PC-3 (cell line): ENCODE results near the gene CPEB1. TPM values are rescaled to one million over a fixed set of nuclear protein-coding genes. Genes with fewer than 3 reads are reported as not detected.

Source experiments
- ATAC-seq: fragments of 200-7000 bp; cut with Tn5 transposase; 2 replicates; pipeline ENCODE4 v1.9.1; 2020; ENCODE audit warnings: mild to moderate bottlenecking, moderate library complexity
- BruUV-seq: library from RNA; stranded (reverse); fragments of 400-500 nt; replicated peaks from 2 replicates; lab custom pipeline; 2021; lab: Mats Ljungman, UMichigan
- CTCF ChIA-PET: fragments of 300-600 bp; sonication (Branson Sonifier 250); formaldehyde crosslinking; loops from one replicate; lab custom pipeline; 2022; ENCODE audit warnings: antibody characterized with exemption; lab: Charles Lee
- POLR2A ChIA-PET: fragments of 300-600 bp; sonication (Branson Sonifier 250); formaldehyde crosslinking; loops from one replicate; lab custom pipeline; 2022; ENCODE audit warnings: antibody characterized with exemption; ENCODE audit not compliant: unreplicated experiment; lab: Charles Lee
- DNase-seq: peaks from one replicate; pipeline ENCODE4 v3.0.0-alpha.2; 2015
- H2AFZ ChIP-seq: fragments of 300-600 bp; sonication (generic); 2 replicates; pipeline ENCODE4 v1.6.0; 2016; ENCODE audit warnings: antibody characterized with exemption, low read length
- H3F3A ChIP-seq: fragments of 300-600 bp; sonication (generic); one replicate; pipeline ENCODE4 v1.6.0; 2017; ENCODE audit warnings: antibody characterized with exemption, low read length, control low read depth, mild to moderate bottlenecking; ENCODE audit not compliant: unreplicated experiment
- H3K27ac ChIP-seq: fragments of 300-600 bp; sonication (generic); 2 replicates; pipeline ENCODE4 v1.5.1; 2016; ENCODE audit warnings: mild to moderate bottlenecking, low read length
- H3K27me3 ChIP-seq: fragments of 300-600 bp; sonication (generic); 2 replicates; pipeline ENCODE4 v1.6.1; 2016; ENCODE audit warnings: low read length, mixed read lengths
- H3K36me3 ChIP-seq: fragments of 300-600 bp; sonication (generic); 2 replicates; pipeline ENCODE4 v1.6.1; 2016; ENCODE audit warnings: low read depth, mixed run types, low read length, mixed read lengths
- H3K4me1 ChIP-seq: fragments of 300-600 bp; sonication (generic); 2 replicates; pipeline ENCODE4 v1.5.1; 2016; ENCODE audit warnings: low read length; ENCODE audit not compliant: insufficient read depth
- H3K4me2 ChIP-seq: fragments of 300-600 bp; sonication (generic); 2 replicates; pipeline ENCODE4 v1.6.0; 2016; ENCODE audit warnings: low read length
- H3K4me3 ChIP-seq: fragments of 300-600 bp; sonication (generic); 2 replicates; pipeline ENCODE4 v1.5.1; 2016; ENCODE audit warnings: mild to moderate bottlenecking, low read length, mixed read lengths
- H3K79me2 ChIP-seq: fragments of 300-600 bp; sonication (generic); 2 replicates; pipeline ENCODE4 v1.6.1; 2017; ENCODE audit warnings: low read length, mixed read lengths
- H3K9ac ChIP-seq: fragments of 300-600 bp; sonication (generic); 2 replicates; pipeline ENCODE4 v1.6.0; 2016; ENCODE audit warnings: mild to moderate bottlenecking, low read length
- H3K9me2 ChIP-seq: fragments of 300-600 bp; sonication (generic); replicated peaks from 2 replicates; pipeline ENCODE4 v1.6.1; 2016; ENCODE audit warnings: mixed run types, low read length, mixed read lengths
- H3K9me3 ChIP-seq: fragments of 300-600 bp; sonication (generic); 2 replicates; pipeline ENCODE4 v1.6.1; 2016; ENCODE audit warnings: low read length, mixed read lengths
- H4K20me1 ChIP-seq: fragments of 300-600 bp; sonication (generic); 2 replicates; pipeline ENCODE4 v1.6.1; 2016; ENCODE audit warnings: low read length, mixed read lengths
- CTCF ChIP-seq: fragments of 300-600 bp; sonication (generic); conservative IDR thresholded peaks from 2 replicates; pipeline ENCODE4 v1.5.1; 2017; ENCODE audit warnings: antibody characterized with exemption, low read depth, mild to moderate bottlenecking, low read length
- EZH2 ChIP-seq: fragments of 300-600 bp; sonication (generic); IDR thresholded peaks from one replicate; pipeline ENCODE4 v1.6.1; 2017; ENCODE audit warnings: antibody characterized with exemption, mild to moderate bottlenecking, low read length; ENCODE audit not compliant: unreplicated experiment
- EZH2phosphoT487 ChIP-seq: fragments of 300-600 bp; sonication (generic); IDR thresholded peaks from 2 replicates; pipeline ENCODE4 v1.6.1; 2018; ENCODE audit warnings: mild to moderate bottlenecking, antibody characterized with exemption, low read length, borderline replicate concordance
- intact Hi-C: fragments of 100-400 bp; cut with micrococcal nuclease; formaldehyde crosslinking; loops from 2 replicates; pipeline ENCODE4 v1.9.0; 2023
- total RNA-seq: library from RNA; depleted of rRNA; stranded (reverse); fragments of >200 nt; gene quantifications from 2 replicates; pipeline ENCODE4 v1.2.3, GENCODE V29; 2014

CPEB1 gene
- total RNA-seq, 1 experiment from 2014 or later: 3.3 TPM

DNA sequence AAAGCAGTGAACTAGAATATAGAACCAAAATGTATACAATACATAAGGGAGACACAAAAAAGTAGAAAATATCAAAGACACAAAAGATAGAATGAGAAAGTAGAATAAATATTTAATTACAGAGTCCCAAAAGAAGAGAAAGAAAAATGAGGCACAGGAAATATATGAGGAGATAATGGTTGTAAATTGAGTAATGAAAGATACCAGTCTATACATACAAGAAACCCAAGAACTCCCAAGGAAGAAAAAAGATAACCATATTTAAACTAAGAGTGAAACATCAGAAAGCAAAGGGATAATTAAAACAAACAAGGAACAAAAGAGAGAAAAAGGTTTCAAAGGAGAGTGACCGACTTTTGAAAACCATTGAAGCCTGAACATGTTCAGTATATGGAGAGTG, 47.3 kb downstream of the CPEB1 start:
- ATAC-seq: no peak
- no peak for DNase-seq
- ChIA-PET CTCF (no interaction called here), POLR2A (no interaction called here)
- H3K36me3 ChIP-seq: no peaks in the 10 kb centered on the region
- no peak overlapping the region for H3K4me2 ChIP-seq
- no peaks in the 10 kb centered on the region for H3K9me3 ChIP-seq
- no peak overlapping the region for H2AFZ ChIP-seq
- no peaks in the 10 kb centered on the region for H3K79me2 ChIP-seq
- intact Hi-C loops: no loop called here
- H4K20me1 ChIP-seq: no peaks in the 10 kb centered on the region
- no peaks in the 10 kb centered on the region for H3K9me2 ChIP-seq
- H3K27ac ChIP-seq: no peak overlapping the region
- H3K4me3 ChIP-seq: no peak overlapping the region
- no peaks in the 10 kb centered on the region for H3K4me1 ChIP-seq
- TF ChIP-seq EZH2phosphoT487 (no peak), CTCF (no peak), EZH2 (no peak)
- peaks cover 29% of the 10 kb centered on the region for H3K27me3 ChIP-seq
- no TSS peak for BruUV-seq
- H3K9ac ChIP-seq: no peak overlapping the region
- H3F3A ChIP-seq: no peaks in the 10 kb centered on the region

GRCh38 chr15:82597815-82598214, 49.3 kb downstream of the CPEB1 start:
- H3K79me2 ChIP-seq: no peaks in the 10 kb centered on the region
- no peak overlapping the region for H3K4me3 ChIP-seq
- no peak overlapping the region for H2AFZ ChIP-seq
- POLR2A ChIA-PET: no interaction called here
- H3F3A ChIP-seq: no peaks in the 10 kb centered on the region
- BruUV-seq: no TSS peak
- H4K20me1 ChIP-seq: no peaks in the 10 kb centered on the region
- no peak for TF ChIP-seq EZH2
- no peak for TF ChIP-seq CTCF
- no peak for TF ChIP-seq EZH2phosphoT487
- CTCF ChIA-PET: no interaction called here
- DNase-seq (peak; percentile 15), ATAC-seq (no peak)
- intact Hi-C loops: no loop called here
- no peaks in the 10 kb centered on the region for H3K9me2 ChIP-seq
- H3K27me3 ChIP-seq: peaks cover 29% of the 10 kb centered on the region
- H3K4me2 ChIP-seq: no peak overlapping the region
- no peak overlapping the region for H3K9ac ChIP-seq
- H3K9me3 ChIP-seq: no peaks in the 10 kb centered on the region
- H3K27ac ChIP-seq: no peak overlapping the region
- H3K36me3 ChIP-seq: no peaks in the 10 kb centered on the region
- H3K4me1 ChIP-seq: no peaks in the 10 kb centered on the region

- Histone ChIP-seq H3K9me3 (no peaks in the 10 kb centered on the region), H3K36me3 (no peaks in the 10 kb centered on the region), H3K9ac (no peak overlapping the region), H4K20me1 (no peaks in the 10 kb centered on the region), H3K79me2 (no peaks in the 10 kb centered on the region), H2AFZ (no peak overlapping the region), H3K4me3 (no peak overlapping the region), H3K27ac (no peak overlapping the region), H3F3A (no peaks in the 10 kb centered on the region), H3K4me2 (no peak overlapping the region), H3K9me2 (no peaks in the 10 kb centered on the region), H3K4me1 (no peaks in the 10 kb centered on the region), H3K27me3 (peaks cover 29% of the 10 kb centered on the region)
- ChIA-PET POLR2A (no interaction called here), CTCF (no interaction called here)
- intact Hi-C loops: no loop called here
- no peak for ATAC-seq
- DNase-seq: no peak
- BruUV-seq: no TSS peak
- TF ChIP-seq EZH2phosphoT487: no peak
Observed at GRCh38 chr15:82595766-82596165, 51.4 kb downstream of the CPEB1 start.
